HT-29 (cell line): ENCODE data around the gene NKIRAS1. TPM values are rescaled to one million over a fixed set of nuclear protein-coding genes. Genes with fewer than 3 reads are reported as not detected.
"Not testable (repeated sequence)": the region's sequence is repeated elsewhere in the genome, so short reads cannot be mapped to it uniquely, and the experiment has no call there.

ENCODE experiments used
- DNase-seq: peaks from one replicate; pipeline ENCODE4 v3.0.0-alpha.2; 2015; ENCODE audit warnings: low spot score
- total RNA-seq: library from RNA; depleted of rRNA; stranded (reverse); fragments of >200 nt; shearing (Covaris generic); gene quantifications from 2 replicates; pipeline ENCODE4 v1.2.3, GENCODE V29; 2014

The NKIRAS1 gene
- total RNA-seq, 1 experiment from 2014 or later: 1.2 TPM

DNA sequence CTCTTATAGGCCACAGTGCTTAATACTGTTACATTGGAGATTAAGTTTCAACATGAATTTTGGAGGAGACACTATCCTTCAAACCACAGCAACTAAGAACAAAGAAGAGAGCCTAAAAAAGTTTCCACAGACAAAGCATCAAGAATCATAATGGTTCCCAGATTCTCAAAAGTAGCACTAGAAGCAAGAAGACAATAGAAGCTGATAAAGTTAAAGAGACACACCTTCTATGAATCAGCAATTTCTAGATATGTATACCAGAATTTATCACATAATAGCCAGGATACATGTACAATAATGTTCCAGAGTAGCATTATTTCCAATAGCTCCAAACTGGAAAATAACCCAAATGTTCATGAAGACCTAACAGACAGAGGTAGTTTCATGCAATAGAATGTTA lies 12.2 kb downstream of the NKIRAS1 start:
- DNase-seq: no peak

DNA sequence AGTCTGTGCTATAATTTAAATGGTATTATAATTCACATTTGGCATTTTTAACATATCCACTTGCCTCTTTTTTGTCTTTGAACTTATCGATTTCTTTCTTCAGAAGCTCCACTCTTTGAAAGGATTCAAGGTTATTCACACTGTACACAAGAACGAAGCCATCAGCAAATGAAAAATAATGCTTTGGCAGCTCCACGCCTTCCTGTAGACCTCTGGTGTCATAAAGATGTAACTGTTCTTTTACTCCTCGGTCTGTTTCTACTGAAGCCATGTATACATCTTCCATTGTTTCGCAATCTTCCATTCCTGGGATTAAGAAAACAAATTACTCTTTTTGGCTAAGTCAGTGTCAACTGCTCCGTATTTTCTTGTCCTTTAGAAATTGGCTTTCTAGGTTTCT lies 16.0 kb downstream of the NKIRAS1 start:
- no peak for DNase-seq

DNA sequence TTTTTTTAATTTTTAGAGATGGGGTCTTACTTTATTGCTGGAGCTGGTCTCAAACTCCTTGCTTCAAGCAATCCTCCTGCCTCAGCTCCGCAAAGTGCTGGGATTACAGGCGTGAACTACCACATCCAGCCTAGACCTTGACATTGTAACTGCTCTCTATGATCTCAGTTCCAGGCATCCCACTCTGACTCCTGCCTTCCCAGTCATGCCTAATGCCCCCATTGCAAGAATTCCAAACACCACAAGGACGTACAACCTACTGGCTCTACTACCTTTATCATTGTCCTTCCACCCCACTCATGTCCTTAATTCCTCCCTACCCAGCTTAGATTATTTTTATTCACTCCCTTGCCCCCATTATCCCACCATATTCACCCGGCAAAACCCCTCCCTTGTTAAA lies 21.6 kb downstream of the NKIRAS1 start:
- DNase-seq: no peak

DNA sequence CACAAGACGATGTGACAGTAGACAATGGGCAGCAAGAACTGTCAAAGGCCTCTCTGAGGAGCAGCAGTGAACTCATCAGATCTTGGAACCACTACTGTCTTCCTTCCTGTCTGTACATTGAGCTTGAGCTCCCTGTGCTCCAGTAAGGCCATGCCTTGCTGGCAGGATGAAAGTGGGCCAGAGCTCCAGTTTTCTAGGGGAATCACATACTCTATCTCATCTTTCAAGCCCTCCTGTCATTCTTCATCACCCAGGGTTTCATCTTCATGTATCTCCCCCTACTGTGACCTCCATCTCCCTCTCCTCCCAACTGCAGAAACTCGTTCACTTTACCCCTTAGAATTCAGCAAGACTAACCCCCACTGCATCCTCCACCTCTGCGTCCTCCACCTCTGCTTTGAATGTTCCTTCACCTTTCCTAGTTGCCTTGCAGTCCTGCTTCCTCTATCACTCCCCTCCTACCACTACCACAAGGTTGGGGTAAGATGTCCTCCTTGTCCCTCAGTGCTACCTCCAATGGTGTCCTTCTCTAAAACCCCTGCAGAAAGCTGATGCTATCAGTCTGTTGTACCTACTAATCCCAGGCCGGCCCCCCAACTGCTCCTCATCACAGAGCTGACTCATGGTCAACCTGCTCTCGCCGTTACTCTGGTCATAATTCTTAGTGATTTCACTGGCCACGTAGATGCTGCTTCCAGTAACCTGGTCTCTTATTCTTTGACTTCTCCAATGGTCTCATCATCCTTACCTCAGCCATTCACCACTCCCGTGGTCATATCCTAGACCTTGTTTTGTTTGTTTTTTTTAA lies 22.3 kb downstream of the NKIRAS1 start:
- DNase-seq: no peak

DNA sequence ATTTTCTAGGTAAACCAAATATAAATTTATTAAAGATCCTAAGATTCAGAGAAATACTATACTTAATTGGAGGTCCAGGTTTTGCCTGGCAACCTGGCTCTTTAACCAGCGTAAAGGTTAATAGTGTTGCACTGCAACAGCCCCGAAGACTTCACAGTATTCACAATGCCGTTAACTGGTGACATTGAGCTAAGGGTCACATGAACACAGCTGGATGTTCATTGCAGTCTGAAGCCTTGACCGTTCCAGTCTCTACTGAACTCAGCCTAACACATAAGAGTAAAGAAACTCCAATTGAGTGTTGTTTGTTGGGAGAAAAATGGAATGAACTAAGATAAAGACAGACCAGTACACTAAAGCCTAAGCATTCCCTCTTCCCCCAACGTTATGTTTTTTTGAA lies 26.8 kb downstream of the NKIRAS1 start:
- no peak for DNase-seq

DNA sequence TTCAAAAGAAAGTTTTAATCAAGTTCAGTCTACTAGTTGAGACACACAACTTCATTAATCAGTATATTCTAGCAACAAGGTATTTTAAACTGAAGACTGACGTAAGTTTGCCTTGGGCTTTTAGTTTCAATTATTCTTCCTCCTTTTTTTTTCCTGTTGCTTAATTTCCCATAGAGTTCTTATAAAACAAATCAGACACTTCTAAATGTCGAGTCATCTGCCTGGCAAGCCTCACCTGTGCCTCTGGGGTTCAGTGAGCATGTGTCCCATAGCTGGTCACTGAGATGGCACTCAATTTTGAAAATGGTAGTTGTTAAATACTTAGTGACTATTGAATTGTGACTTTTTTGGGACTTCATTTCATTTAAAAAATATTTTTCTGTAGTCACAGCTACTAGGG lies 27.4 kb downstream of the NKIRAS1 start:
- DNase-seq: no peak

DNA sequence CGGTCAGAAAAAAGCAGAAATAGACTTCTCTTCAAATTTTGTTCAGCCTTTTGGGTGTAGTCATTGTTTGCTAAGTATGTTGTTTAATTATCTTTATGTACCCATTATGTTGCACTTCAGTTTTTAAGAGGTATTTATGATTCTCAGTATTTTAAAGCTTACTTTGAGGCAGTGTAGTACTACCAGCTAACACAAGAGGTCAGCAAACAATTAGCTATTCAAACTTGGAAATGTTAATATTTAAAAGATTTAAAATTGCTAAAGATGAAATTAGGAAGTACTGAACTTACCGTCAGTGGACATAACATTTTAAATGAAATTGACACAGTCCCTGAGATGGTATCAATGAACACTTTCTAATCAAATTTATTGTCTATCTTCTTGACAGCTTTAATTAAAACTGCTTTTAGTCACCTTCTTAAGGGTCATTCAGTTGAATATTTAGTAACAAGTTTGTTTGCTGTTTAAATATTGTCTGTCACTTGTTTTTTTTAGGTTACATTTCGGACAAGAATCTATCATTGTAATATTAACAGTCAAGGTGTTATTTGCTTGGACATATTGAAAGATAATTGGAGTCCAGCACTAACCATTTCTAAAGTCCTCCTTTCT lies 28.1 kb downstream of the NKIRAS1 start:
- peak; percentile 30 for DNase-seq

DNA sequence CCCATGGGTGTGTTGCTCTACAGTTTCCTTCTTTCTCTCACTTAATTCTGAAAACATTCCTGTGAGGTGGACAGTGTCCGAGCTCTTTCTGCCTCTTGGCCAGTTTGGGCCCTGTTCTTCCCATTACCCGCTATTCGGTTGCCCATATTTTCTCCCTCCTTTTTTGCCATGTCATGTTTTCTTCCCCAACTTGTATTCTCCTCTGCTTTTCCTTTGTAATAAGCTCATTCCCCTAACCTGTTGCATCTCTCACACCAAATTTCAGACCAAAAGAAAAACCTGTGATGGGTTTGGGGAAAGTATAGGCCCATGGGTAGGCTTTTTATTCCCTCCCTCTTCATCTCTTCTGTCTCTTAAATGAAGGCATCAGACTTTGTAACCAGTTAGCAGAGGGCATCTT lies 30.5 kb downstream of the NKIRAS1 start:
- DNase-seq: no peak

DNA sequence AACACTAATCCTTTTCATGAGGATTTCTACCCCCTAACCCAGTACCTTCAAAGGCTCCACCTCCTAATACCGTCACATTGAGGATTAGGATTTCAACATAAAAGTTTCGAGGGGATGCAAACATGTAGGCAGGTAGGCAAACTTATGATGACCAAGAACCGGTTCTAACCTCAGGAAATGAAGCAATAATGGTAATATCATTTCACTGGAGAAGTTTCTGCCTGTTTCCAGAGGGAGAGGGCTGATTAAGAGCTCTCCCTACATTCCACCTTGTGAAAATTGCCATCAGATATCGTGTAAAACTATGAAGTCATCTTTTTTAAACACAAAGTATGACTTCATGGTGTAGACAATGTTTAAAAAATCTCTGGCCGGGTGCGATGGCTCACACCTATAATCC lies 31.6 kb downstream of the NKIRAS1 start:
- no peak for DNase-seq

DNA sequence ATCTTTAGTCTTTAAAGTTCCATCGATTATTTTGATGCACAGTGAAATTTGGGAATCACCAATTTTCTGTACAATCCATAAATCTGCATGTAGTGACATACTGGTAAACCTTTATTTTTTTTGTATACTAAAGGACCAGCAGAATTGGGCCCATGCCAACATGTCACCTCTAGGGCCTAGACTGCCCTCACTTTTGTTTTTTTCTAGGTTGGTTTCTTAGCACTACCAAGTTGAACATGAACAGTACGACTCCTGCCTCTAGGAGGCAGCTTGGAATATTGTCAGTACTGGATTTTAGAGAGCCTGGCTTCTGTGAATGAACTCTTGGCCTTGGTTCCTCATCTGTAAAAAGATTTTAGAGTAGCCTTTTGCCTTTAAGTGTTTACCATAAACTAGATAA lies 32.3 kb downstream of the NKIRAS1 start:
- no peak for DNase-seq

DNA sequence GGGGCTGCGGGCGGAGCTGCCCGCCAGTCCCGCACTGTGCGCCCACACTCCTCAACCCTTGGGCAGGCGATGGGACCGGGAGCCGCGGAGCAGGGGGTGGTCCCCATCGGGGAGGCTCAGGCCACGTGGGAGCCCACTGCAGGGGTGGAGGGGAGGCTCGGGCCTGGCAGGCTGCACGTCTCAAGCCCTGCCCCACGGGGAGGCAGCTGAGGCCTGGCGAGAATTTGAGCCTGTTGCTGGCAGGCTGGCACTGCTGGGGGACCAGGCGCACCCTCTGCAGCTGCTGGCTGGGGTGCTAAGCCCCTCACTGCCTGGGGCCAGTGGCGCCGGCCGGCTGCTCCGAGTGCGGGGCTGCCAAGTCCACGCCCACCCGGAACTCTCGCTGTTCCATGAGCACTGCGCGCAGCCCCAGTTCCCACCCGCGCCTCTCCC lies 34.3 kb downstream of the NKIRAS1 start:
- no peak for DNase-seq

DNA sequence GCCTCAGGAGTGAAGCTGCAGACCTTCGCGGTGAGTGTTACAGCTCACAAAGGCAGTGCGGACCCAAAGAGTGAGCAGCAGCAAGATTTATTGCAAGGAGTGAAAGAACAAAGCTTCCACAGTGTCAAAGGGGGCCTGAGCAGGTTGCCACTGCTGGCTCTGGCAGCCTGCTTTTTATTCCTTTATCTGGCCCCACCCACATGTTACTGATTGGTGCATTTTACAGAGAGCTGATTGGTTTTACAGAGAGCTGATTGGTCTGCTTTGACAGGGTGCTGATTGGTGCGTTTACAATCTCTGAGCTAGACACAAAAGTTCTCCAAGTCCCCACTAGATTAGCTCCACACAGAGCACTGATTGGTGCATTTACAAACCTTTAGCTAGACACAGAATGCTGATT lies 34.8 kb downstream of the NKIRAS1 start:
- DNase-seq: not testable (repeated sequence)

DNA sequence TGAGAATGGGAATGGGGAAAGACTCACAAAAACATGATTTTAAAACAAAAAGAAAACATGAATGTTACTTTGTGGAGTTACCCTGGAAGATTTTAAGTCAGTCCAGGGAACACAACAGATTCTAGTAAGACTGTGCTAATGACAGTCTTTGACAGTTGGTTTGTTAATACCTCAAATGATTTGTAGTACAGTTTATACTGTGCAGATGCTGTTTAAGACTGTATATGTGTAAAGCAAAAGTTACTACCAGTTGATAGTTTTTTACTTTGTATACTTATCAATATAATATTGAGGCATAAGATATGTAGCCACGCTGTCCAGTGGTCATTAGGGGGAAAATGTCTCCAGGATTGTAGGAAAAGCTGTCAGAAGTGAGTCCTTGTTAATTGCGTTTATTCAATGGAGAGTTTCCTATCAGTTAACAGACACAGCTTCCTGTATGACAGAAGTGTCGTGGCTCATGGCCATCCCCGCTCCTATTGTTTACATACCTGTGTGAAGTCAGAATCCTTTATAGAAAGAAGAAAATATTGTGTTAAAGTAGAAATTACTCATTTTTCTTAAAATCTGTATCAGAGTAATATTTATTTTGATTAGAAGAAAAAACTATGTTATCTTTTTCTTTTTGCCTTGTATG lies 36.0 kb downstream of the NKIRAS1 start:
- DNase-seq: no peak

DNA sequence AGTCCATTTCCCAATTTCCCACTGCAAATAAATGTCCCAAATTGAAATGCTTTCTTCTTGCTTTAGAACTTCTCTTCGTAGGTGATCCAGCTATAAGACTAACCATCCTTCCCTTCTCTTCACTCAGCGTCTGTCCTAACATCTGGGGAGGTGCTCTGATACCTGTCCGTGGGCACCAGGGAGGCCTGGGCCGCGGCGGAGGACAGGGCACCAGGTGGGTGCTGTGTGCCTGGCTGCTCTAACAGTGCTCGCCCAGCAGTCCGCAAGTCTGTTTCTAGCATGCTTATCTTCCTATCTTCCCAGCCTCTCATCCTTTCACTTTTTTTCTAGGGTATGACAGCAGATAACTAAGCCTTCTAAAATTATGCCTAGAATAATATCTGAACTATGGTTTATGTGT lies 37.3 kb downstream of the NKIRAS1 start:
- DNase-seq: no peak

DNA sequence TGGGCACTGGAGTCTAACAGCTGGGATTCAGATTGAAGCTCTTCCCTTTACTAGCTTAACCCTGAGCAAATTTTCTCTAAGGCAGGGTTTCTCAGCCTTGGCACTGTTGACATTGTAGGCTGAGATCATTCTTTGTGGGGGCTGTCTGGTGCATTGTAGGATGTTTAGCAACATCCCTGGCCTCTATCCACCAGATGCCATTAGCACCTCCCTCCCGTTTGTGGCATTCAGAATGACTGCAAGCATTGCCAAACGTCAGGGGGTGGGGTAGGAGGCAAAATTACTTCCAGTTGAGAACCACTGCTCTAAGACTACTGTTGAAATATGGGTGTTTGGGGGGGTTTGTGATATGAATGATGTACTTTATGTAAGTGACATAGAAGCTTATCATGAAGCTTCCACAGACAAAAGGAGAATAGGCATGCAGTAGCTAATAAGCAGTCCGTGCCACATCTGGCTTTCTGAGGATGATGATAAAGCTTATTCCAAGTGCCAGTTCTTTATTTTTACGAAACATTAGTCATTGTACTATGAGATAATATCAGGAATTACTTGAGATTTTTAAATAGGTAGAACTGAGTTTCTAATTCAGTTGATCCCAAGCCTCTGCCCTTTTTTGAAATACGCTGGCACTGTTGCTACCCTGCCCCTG lies 39.3 kb downstream of the NKIRAS1 start:
- no peak for DNase-seq

DNA sequence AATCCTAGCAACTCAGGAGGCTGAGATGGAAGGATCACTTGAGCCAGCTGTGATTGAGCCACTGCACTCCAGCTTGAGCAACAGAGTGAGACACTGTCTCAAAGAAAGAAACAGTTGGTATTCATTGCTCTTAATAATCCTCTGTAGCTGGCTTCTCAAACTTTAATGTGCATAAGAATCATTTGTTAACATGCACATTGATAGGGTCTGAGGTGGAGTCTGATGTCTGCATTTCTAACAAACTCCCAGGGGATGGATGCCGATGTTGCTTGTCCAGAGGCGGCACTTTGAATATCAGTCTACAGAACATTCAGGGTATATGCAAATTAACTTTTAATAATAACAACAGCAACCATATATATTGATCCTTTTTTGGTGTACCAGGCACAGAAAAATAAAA lies 39.9 kb downstream of the NKIRAS1 start:
- DNase-seq: no peak

DNA sequence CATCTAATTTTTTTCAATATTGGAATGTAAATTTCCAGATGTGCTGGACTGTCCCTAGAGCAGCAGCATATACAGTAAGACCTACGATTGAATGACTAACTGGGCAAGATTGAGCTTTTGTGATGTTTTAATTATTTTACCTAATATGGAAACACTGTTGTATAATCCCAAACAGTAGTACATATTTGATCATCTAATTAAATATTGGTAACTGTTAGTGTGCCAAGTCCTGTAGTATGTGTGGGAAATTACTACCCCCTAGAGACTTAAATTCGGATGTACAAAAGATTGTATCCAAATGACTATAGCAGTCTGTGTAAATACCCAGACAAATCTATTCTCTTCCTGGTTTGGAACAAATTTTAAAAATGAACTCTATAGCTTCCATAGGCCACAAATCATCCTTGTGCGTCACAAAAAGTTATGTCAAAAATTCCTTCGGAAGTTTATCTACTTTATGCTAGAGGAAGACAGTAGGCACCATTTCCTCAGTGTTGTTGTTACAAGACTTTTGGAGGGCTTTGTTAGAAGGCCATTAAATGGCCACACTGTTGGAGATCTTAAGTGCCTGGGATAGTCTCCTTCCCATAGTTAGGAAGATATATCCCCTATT lies 41.6 kb downstream of the NKIRAS1 start:
- no peak for DNase-seq

DNA sequence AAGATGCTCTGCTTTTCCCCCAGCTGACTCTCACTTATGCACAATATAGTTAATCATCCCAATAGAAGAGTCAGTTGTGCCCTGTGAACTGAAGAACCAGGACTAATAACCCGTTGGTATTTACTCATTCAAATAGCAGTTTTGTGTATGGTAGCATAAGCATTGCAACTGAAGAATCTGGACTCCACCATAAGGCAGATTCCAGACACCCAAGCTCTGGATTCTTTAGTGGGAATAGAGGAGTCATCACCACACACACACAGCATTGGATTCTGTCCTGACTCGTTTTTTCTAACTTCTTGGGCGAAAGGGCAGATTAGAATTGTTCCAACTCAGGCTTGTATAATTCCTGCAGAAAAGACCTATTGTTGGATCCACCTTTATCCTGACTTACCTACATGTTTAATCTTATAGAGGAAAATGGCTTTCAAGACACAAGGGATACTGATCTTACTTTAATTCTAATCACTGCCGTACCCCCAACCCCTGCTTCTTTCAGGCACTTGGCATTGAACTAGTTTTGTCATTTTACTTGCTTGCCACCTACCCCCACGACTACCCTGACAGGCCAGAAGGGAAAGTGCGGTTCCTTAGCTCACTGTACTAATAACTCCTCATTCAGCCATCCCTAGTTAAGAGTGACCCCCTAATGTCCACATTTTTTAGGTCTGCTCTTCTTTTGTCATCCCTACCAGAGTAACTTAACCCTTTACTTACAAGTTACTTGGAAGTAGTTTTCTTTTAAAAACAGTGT lies 42.3 kb downstream of the NKIRAS1 start:
- no peak for DNase-seq

DNA sequence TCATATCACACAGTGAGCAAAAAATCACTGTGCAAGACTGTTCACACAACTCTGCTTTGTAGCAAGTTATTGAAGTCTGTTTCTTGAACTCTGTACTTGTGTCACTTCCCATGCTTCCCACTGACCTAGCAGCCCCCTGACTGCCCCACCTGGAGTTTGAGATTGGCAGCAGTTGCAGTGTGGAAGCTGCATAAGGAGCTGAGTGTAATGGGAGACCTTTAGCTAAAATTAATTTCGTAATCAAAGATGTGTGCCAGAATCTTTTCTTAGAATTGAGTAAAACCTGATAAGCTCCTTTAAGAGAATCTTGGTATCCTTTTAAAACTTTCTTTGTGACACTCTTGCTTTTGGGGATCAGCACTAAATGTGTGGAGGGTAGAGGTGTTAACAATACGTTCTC lies 42.8 kb downstream of the NKIRAS1 start:
- DNase-seq: no peak

DNA sequence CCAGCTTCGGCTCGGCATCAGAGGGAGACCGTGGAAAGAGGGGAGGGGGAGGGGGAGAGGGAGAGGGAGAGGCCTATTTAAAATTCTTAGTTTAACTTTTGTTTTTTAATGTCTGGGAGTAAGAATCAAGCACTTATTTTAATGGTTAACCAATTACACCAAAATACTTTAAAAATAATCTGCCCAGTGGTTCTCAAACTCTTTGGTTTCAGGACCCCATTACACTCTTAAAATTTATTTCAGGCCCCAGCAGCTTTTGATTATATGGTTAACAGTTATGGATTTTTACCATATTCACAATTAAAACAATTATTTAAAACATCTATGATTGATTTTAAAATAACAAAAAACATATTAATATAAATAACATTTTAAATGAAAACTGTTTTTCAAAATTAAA lies 44.5 kb downstream of the NKIRAS1 start:
- DNase-seq: no peak

DNA sequence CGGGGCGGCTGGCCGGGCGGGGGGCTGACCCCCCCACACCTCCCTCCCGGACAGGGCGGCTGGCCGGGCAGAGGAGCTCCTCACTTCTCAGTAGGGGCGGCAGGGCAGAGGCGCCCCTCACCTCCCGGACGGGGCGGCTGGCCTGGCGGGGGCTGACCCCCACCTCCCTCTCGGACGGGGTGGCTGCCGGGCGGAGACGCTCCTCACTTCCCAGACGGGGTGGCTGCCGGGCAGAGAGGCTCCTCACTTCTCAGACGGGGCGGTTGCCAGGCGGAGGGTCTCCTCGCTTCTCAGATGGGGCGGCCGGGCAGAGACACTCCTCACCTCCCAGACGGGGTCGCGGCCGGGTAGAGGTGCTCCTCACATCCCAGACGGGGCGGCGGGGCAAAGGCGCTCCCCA lies 45.4 kb downstream of the NKIRAS1 start:
- not testable (repeated sequence) for DNase-seq
